Activated CD8-positive, alpha-beta memory T cell treated with anti-CD3 and anti-CD28 coated beads, Interleukin-2, amount 10 ng/mL, durations not matched to agents 7 days and 5 days (primary cell): ENCODE results near the gene CDH4. TPM values are rescaled to one million over a fixed set of nuclear protein-coding genes. Genes with fewer than 3 reads are reported as not detected.

Experiments
- ATAC-seq: fragments of 150-1000 bp; cut with Tn5 transposase; one replicate; pipeline ENCODE4 v1.10.0; 2021; ENCODE audit warnings: moderate library complexity
- CTCF ChIA-PET: fragments of 350-600 bp; sonication (Branson Sonifier 250); formaldehyde crosslinking; loops from one replicate; lab custom pipeline; 2021; ENCODE audit warnings: antibody characterized with exemption; lab: Charles Lee
- DNase-seq: peaks from one replicate; pipeline ENCODE4 v3.0.0-alpha.2; 2020
- H3K27ac Mint-ChIP-seq: one replicate; pipeline ENCODE4 v1.8.0; 2021; ENCODE audit warnings: mild to moderate bottlenecking, mixed read lengths
- H3K27me3 Mint-ChIP-seq: one replicate; pipeline ENCODE4 v1.8.0; 2021; ENCODE audit warnings: mixed read lengths
- H3K36me3 Mint-ChIP-seq: one replicate; pipeline ENCODE4 v1.8.0; 2021; ENCODE audit warnings: mild to moderate bottlenecking, mixed read lengths
- H3K4me1 Mint-ChIP-seq: one replicate; pipeline ENCODE4 v1.8.0; 2021; ENCODE audit warnings: mixed read lengths
- H3K4me3 Mint-ChIP-seq: one replicate; pipeline ENCODE4 v1.8.0; 2021; ENCODE audit warnings: mild to moderate bottlenecking, moderate library complexity, mixed read lengths
- H3K9me3 Mint-ChIP-seq: one replicate; pipeline ENCODE4 v1.8.0; 2022; ENCODE audit warnings: low read depth, mixed read lengths
- total RNA-seq, 2 experiments: library from RNA; stranded (reverse); gene quantifications; one replicate each; pipeline ENCODE4 v1.2.3, GENCODE V29; 2021

Gene CDH4
- total RNA-seq, 2 experiments from 2014 or later = 0.02 TPM; not detected in 1

GRCh38 chr20:61801428-61801827 is 549.4 kb downstream of the CDH4 start:
- peaks cover 5% of the 10 kb centered on the region for H3K27me3 Mint-ChIP-seq
- CTCF ChIA-PET = no interaction called here
- DNase-seq (no peak), ATAC-seq (no peak)
- H3K27ac Mint-ChIP-seq = no peak overlapping the region
- no peaks in the 10 kb centered on the region for H3K9me3 Mint-ChIP-seq
- no peaks in the 10 kb centered on the region for H3K36me3 Mint-ChIP-seq
- H3K4me3 Mint-ChIP-seq = no peak overlapping the region
- H3K4me1 Mint-ChIP-seq = no peaks in the 10 kb centered on the region

GRCh38 chr20:61801857-61802442 is 549.9 kb downstream of the CDH4 start:
- Mint-ChIP-seq H3K4me3 (no peak overlapping the region), H3K4me1 (no peaks in the 10 kb centered on the region), H3K27ac (no peak overlapping the region), H3K36me3 (no peaks in the 10 kb centered on the region), H3K9me3 (no peaks in the 10 kb centered on the region), H3K27me3 (peaks cover 5% of the 10 kb centered on the region)
- no peak for DNase-seq
- CTCF ChIA-PET = no interaction called here
- ATAC-seq = no peak

GRCh38 chr20:61802721-61803311 is 550.8 kb downstream of the CDH4 start:
- Mint-ChIP-seq H3K4me3 (no peak overlapping the region), H3K27ac (no peak overlapping the region), H3K4me1 (no peaks in the 10 kb centered on the region), H3K27me3 (peaks cover 5% of the 10 kb centered on the region), H3K36me3 (no peaks in the 10 kb centered on the region), H3K9me3 (no peaks in the 10 kb centered on the region)
- DNase-seq = no peak
- ATAC-seq = no peak
- CTCF ChIA-PET = no interaction called here

- ATAC-seq = no peak
- CTCF ChIA-PET = no interaction called here
- no peak overlapping the region for H3K27ac Mint-ChIP-seq
- H3K4me3 Mint-ChIP-seq = no peak overlapping the region
- DNase-seq = no peak
- no peaks in the 10 kb centered on the region for H3K9me3 Mint-ChIP-seq
- H3K4me1 Mint-ChIP-seq = no peaks in the 10 kb centered on the region
- H3K27me3 Mint-ChIP-seq = peaks cover 5% of the 10 kb centered on the region
- H3K36me3 Mint-ChIP-seq = no peaks in the 10 kb centered on the region
Measured at GRCh38 chr20:61803416-61803914, 551.4 kb downstream of the CDH4 start.

GRCh38 chr20:61803915-61804751 is 552.1 kb downstream of the CDH4 start:
- CTCF ChIA-PET = no interaction called here
- Mint-ChIP-seq H3K27me3 (peaks cover 5% of the 10 kb centered on the region), H3K36me3 (no peaks in the 10 kb centered on the region), H3K4me3 (no peak overlapping the region), H3K27ac (no peak overlapping the region), H3K4me1 (no peaks in the 10 kb centered on the region), H3K9me3 (no peaks in the 10 kb centered on the region)
- DNase-seq = no peak
- no peak for ATAC-seq

GRCh38 chr20:61804752-61805295 is 552.8 kb downstream of the CDH4 start:
- Mint-ChIP-seq H3K36me3 (no peaks in the 10 kb centered on the region), H3K4me3 (no peak overlapping the region), H3K9me3 (no peaks in the 10 kb centered on the region), H3K4me1 (no peaks in the 10 kb centered on the region), H3K27ac (no peak overlapping the region), H3K27me3 (peaks cover 5% of the 10 kb centered on the region)
- CTCF ChIA-PET = no interaction called here
- no peak for ATAC-seq
- DNase-seq = no peak

- ATAC-seq (no peak), DNase-seq (no peak)
- H3K27me3 Mint-ChIP-seq = peaks cover 5% of the 10 kb centered on the region
- no peaks in the 10 kb centered on the region for H3K36me3 Mint-ChIP-seq
- H3K4me3 Mint-ChIP-seq = no peak overlapping the region
- H3K4me1 Mint-ChIP-seq = no peaks in the 10 kb centered on the region
- no peaks in the 10 kb centered on the region for H3K9me3 Mint-ChIP-seq
- CTCF ChIA-PET = no interaction called here
- H3K27ac Mint-ChIP-seq = no peak overlapping the region
Measured at GRCh38 chr20:61805365-61805764, 553.3 kb downstream of the CDH4 start.

- Mint-ChIP-seq H3K4me3 (no peak overlapping the region), H3K4me1 (no peaks in the 10 kb centered on the region), H3K9me3 (no peaks in the 10 kb centered on the region), H3K27ac (no peak overlapping the region), H3K36me3 (no peaks in the 10 kb centered on the region), H3K27me3 (peaks cover 5% of the 10 kb centered on the region)
- ATAC-seq (no peak), DNase-seq (no peak)
- CTCF ChIA-PET = no interaction called here
Measured at GRCh38 chr20:61805781-61806180, 553.7 kb downstream of the CDH4 start.

- CTCF ChIA-PET = no interaction called here
- no peaks in the 10 kb centered on the region for H3K4me1 Mint-ChIP-seq
- DNase-seq (no peak), ATAC-seq (no peak)
- H3K36me3 Mint-ChIP-seq = no peaks in the 10 kb centered on the region
- peaks cover 5% of the 10 kb centered on the region for H3K27me3 Mint-ChIP-seq
- H3K4me3 Mint-ChIP-seq = no peak overlapping the region
- H3K9me3 Mint-ChIP-seq = no peaks in the 10 kb centered on the region
- H3K27ac Mint-ChIP-seq = no peak overlapping the region
Measured at GRCh38 chr20:61806314-61806713, 554.3 kb downstream of the CDH4 start.

GRCh38 chr20:61806995-61807394 is 554.9 kb downstream of the CDH4 start:
- Mint-ChIP-seq H3K27me3 (peaks cover 5% of the 10 kb centered on the region), H3K9me3 (no peaks in the 10 kb centered on the region), H3K27ac (no peak overlapping the region), H3K4me1 (no peaks in the 10 kb centered on the region), H3K4me3 (no peak overlapping the region), H3K36me3 (no peaks in the 10 kb centered on the region)
- CTCF ChIA-PET = no interaction called here
- ATAC-seq (no peak), DNase-seq (no peak)

- no peaks in the 10 kb centered on the region for H3K4me1 Mint-ChIP-seq
- CTCF ChIA-PET = no interaction called here
- H3K9me3 Mint-ChIP-seq = no peaks in the 10 kb centered on the region
- no peak overlapping the region for H3K27ac Mint-ChIP-seq
- H3K4me3 Mint-ChIP-seq = no peak overlapping the region
- DNase-seq (no peak), ATAC-seq (no peak)
- H3K27me3 Mint-ChIP-seq = peaks cover 5% of the 10 kb centered on the region
- H3K36me3 Mint-ChIP-seq = no peaks in the 10 kb centered on the region
Measured at GRCh38 chr20:61807471-61808160, 555.6 kb downstream of the CDH4 start.

GRCh38 chr20:61808447-61808846 is 556.4 kb downstream of the CDH4 start:
- H3K27ac Mint-ChIP-seq = no peak overlapping the region
- no peaks in the 10 kb centered on the region for H3K4me1 Mint-ChIP-seq
- no peaks in the 10 kb centered on the region for H3K36me3 Mint-ChIP-seq
- H3K27me3 Mint-ChIP-seq = peaks cover 3% of the 10 kb centered on the region
- CTCF ChIA-PET = no interaction called here
- no peaks in the 10 kb centered on the region for H3K9me3 Mint-ChIP-seq
- ATAC-seq (no peak), DNase-seq (no peak)
- H3K4me3 Mint-ChIP-seq = no peak overlapping the region

- Mint-ChIP-seq H3K4me3 (no peak overlapping the region), H3K4me1 (no peaks in the 10 kb centered on the region), H3K27ac (no peak overlapping the region), H3K36me3 (no peaks in the 10 kb centered on the region), H3K27me3 (no peaks in the 10 kb centered on the region), H3K9me3 (no peaks in the 10 kb centered on the region)
- ATAC-seq = no peak
- DNase-seq = no peak
- CTCF ChIA-PET = no interaction called here
Measured at GRCh38 chr20:61809006-61809770, 557.1 kb downstream of the CDH4 start.
